A549 (cell line): ENCODE data around the gene FADS1. TPM values are rescaled to one million over a fixed set of nuclear protein-coding genes. Genes with fewer than 3 reads are reported as not detected.

ENCODE experiments used
- ATAC-seq, 2 experiments: fragments of 200-7000 bp in 1 of 2; fragments of >200 bp in 1 of 2; cut with Nextera tagmentation in 1 of 2; cut with Tn5 transposase in 1 of 2; 3 replicates each; pipeline versions ENCODE4 v1.8.0 to v1.9.1; 2018 to 2020; ENCODE audit warnings: mild to moderate bottlenecking in 1 of 2, moderate library complexity in 1 of 2
- CTCF ChIA-PET: fragments of 300-600 bp; sonication (Branson Sonifier 250); formaldehyde crosslinking; extraction: SDS; loops from one replicate; lab custom pipeline; 2021; ENCODE audit warnings: antibody characterized with exemption, inconsistent platforms; lab: Yijun Ruan, JAX
- POLR2A ChIA-PET: fragments of 350-600 bp; formaldehyde crosslinking; extraction: SDS; loops from one replicate; lab custom pipeline; 2021; ENCODE audit warnings: antibody characterized with exemption, inconsistent platforms; lab: Yijun Ruan, JAX
- DNase-seq, 2 experiments: peaks; one replicate each; pipeline versions ENCODE4 v3.0.0 to v3.0.0-alpha.2; 2011 to 2016; ENCODE audit warnings: low read depth in 1 of 2, low spot score in 1 of 2
- FAIRE-seq: peaks from 2 replicates; lab custom pipeline; 2011; peaks lifted over from hg19 to GRCh38; lab: Jason Lieb, UNC
- H3K27ac ChIP-seq, 2 experiments: fragments of >200 bp; sonication (Bioruptor Twin); formaldehyde crosslinking; 3 replicates each; pipeline ENCODE4 v1.5.1; 2016 to 2017
- H3K4me1 ChIP-seq: fragments of >200 bp; sonication (Bioruptor Twin); formaldehyde crosslinking; 3 replicates; pipeline ENCODE4 v1.6.1; 2016
- H3K4me2 ChIP-seq: fragments of >200 bp; sonication (Bioruptor Twin); formaldehyde crosslinking; 3 replicates; pipeline ENCODE4 v1.6.1; 2016
- H3K4me3 ChIP-seq: fragments of >200 bp; sonication (Bioruptor Twin); formaldehyde crosslinking; 3 replicates; pipeline ENCODE4 v1.5.1; 2016
- H3K9me3 ChIP-seq: fragments of >200 bp; sonication (Bioruptor Twin); formaldehyde crosslinking; 3 replicates; pipeline ENCODE4 v1.6.1; 2016
- CBX2 ChIP-seq: fragments of 200-600 bp; sonication (generic); IDR thresholded peaks from 2 replicates; pipeline ENCODE4 v1.6.1; 2016; ENCODE audit warnings: low read depth, mild to moderate bottlenecking, borderline replicate concordance
- CBX8 ChIP-seq: fragments of 200-600 bp; sonication (generic); IDR thresholded peaks from 2 replicates; pipeline ENCODE4 v1.6.1; 2016
- CHD4 ChIP-seq: fragments of 200-600 bp; sonication (generic); IDR thresholded peaks from 2 replicates; pipeline ENCODE4 v1.6.1; 2016; ENCODE audit warnings: antibody characterized with exemption, mild to moderate bottlenecking, borderline replicate concordance
- EP300 ChIP-seq, 2 experiments: fragments of >200 bp; sonication (Bioruptor Twin); formaldehyde crosslinking; IDR thresholded peaks; 2 replicates in 1 of 2; 3 replicates in 1 of 2; pipeline ENCODE4 v1.6.1; 2016 to 2017
- ESRRA ChIP-seq: fragments of 150-350 bp; IDR thresholded peaks from 2 replicates; pipeline ENCODE4 v1.6.1; 2014; ENCODE audit warnings: mild to moderate bottlenecking, low read length, borderline replicate concordance
- FOXS1 ChIP-seq: fragments of 250-450 bp; sonication (Bioruptor Pico); IDR thresholded peaks from 2 replicates; pipeline ENCODE4 v1.5.0; 2020; ENCODE audit warnings: mild to moderate bottlenecking, moderate library complexity
- HDAC2 ChIP-seq: fragments of 200-600 bp; sonication (generic); IDR thresholded peaks from 2 replicates; pipeline ENCODE4 v1.6.1; 2016
- HOXB13 ChIP-seq: fragments of 250-450 bp; sonication (Bioruptor Pico); IDR thresholded peaks from 2 replicates; pipeline ENCODE4 v1.5.0; 2020; ENCODE audit warnings: low read depth, mild to moderate bottlenecking, moderate library complexity
- JUN ChIP-seq, 2 experiments: fragments of >200 bp; sonication (Bioruptor Twin); formaldehyde crosslinking; IDR thresholded peaks; 2 replicates in 1 of 2; 3 replicates in 1 of 2; pipeline ENCODE4 v1.6.1; 2016 to 2017
- MAZ ChIP-seq: fragments of 150-350 bp; IDR thresholded peaks from 2 replicates; pipeline ENCODE4 v1.6.1; 2014; ENCODE audit warnings: antibody characterized with exemption, low read depth, low read length, borderline replicate concordance
- NR3C1 ChIP-seq: fragments of >200 bp; sonication (Bioruptor Twin); formaldehyde crosslinking; IDR thresholded peaks from 3 replicates; pipeline ENCODE4 v1.6.1; 2017
- PHF8 ChIP-seq: fragments of 200-600 bp; sonication (generic); IDR thresholded peaks from 2 replicates; pipeline ENCODE4 v1.6.1; 2016; ENCODE audit warnings: low read depth, mild to moderate bottlenecking, antibody characterized with exemption, moderate library complexity, borderline replicate concordance
- POLR2A ChIP-seq: IDR thresholded peaks from 2 replicates; pipeline ENCODE4 v1.6.1; 2012; ENCODE audit warnings: mild to moderate bottlenecking, low read length
- POLR2AphosphoS2 ChIP-seq: conservative IDR thresholded peaks from 2 replicates; pipeline ENCODE4 v1.6.1; 2012; ENCODE audit warnings: low read length, improper control_type of control experiment, inconsistent platforms
- RARB ChIP-seq: fragments of 250-450 bp; sonication (Bioruptor Pico); IDR thresholded peaks from 2 replicates; pipeline ENCODE4 v1.8.0; 2021; ENCODE audit warnings: mild to moderate bottlenecking, moderate library complexity
- REST ChIP-seq: fragments of 200-600 bp; sonication (generic); IDR thresholded peaks from 2 replicates; pipeline ENCODE4 v1.6.1; 2016; ENCODE audit warnings: antibody characterized with exemption, mild to moderate bottlenecking, moderate library complexity
- RNF2 ChIP-seq: fragments of 200-600 bp; sonication (generic); IDR thresholded peaks from 2 replicates; pipeline ENCODE4 v1.6.1; 2016; ENCODE audit warnings: low read depth, mild to moderate bottlenecking, antibody characterized with exemption, moderate library complexity, borderline replicate concordance
- TP53 ChIP-seq: fragments of 250-450 bp; sonication (Bioruptor Pico); IDR thresholded peaks from 2 replicates; pipeline ENCODE4 v1.5.0; 2021; ENCODE audit warnings: mild to moderate bottlenecking, moderate library complexity
- WGBS: methylation state at CpG from one replicate; pipeline ENCODE4 v1.1.6; 2017; ENCODE audit errors: missing lambda C conversion rate; 5-methylcytosine and 5-hydroxymethylcytosine counted together
- polyA plus RNA-seq, 4 experiments: library from polyadenylated mRNA; depleted of rRNA in 3 of 4; stranded (reverse); fragments of >200 nt; fragmentation: RNase III in 1 of 4; extraction: RNeasy Plus Mini Kit Qiagen cat#74134 plus additional on column Dnase treatment in 1 of 4; gene quantifications; 2 replicates in 3 of 4; 3 replicates in 1 of 4; pipeline ENCODE4 v1.2.3, GENCODE V29; 2011 to 2017

FADS1 gene
- polyA plus RNA-seq, 2 of the 4 experiments (the other 2 are of a cell fraction) = 163 to 205 TPM

GRCh38 chr11:61842528-61842820, 25.7 kb upstream of the FADS1 start:
- H3K4me1 ChIP-seq = no peaks in the 10 kb centered on the region
- H3K27ac ChIP-seq = no peak overlapping the region
- no peak overlapping the region for H3K4me2 ChIP-seq
- no peak overlapping the region for H3K4me3 ChIP-seq
- 94% methylated on average over 7 of the region's 7 CpGs for WGBS
- ATAC-seq (no peak), FAIRE-seq (no peak), DNase-seq (no peak)
- no peaks in the 10 kb centered on the region for H3K9me3 ChIP-seq
- ChIA-PET POLR2A (no interaction called here), CTCF (interaction anchor here (1.2 to 2.7 kb wide), 2 partner anchors 14 to 29 kb away, joined by 4 to 12 read pairs; partner anchors contain the start of gene FADS2)
- no peak for TF ChIP-seq FOXS1 (CRISPR knock-in tag)
- TF ChIP-seq, all 56 proteins: peak for 0

GRCh38 chr11:61841636-61842527, 25.1 kb upstream of the FADS1 start:
- ATAC-seq = no peak
- TF ChIP-seq RNF2 (no peak), PHF8 (no peak), EP300 (IDR thresholded peaks at IDR 0.05) (no peak), POLR2AphosphoS2 (no peak), CBX8 (no peak), JUN (IDR thresholded peaks at IDR 0.05) (no peak), REST (no peak), POLR2A (no peak), NR3C1 (no peak), CBX2 (no peak)
- TF ChIP-seq, all 56 proteins: peak for 0
- no peak overlapping the region for H3K27ac ChIP-seq
- no peak overlapping the region for H3K4me3 ChIP-seq
- CTCF ChIA-PET = interaction anchor here (1.2 to 2.7 kb wide), 4 partner anchors 13 to 240 kb away, joined by 4 to 12 read pairs (median 6); partner anchors contain the start of gene FADS2
- DNase-seq (no peak), FAIRE-seq (no peak)
- WGBS = 93% methylated on average over 11 of the region's 12 CpGs
- no peaks in the 10 kb centered on the region for H3K4me1 ChIP-seq
- no peak overlapping the region for H3K4me2 ChIP-seq
- H3K9me3 ChIP-seq = no peaks in the 10 kb centered on the region
- POLR2A ChIA-PET = interaction anchor here (1.5 kb wide), 1 partner anchor 25 kb away, joined by 5 read pairs; the partner anchor contains the start of gene FADS1

GRCh38 chr11:61840371-61840770, 23.6 kb upstream of the FADS1 start:
- Histone ChIP-seq H3K27ac (no peak overlapping the region), H3K4me2 (no peak overlapping the region), H3K4me1 (peaks cover 8% of the 10 kb centered on the region), H3K9me3 (no peaks in the 10 kb centered on the region), H3K4me3 (no peak overlapping the region)
- ChIA-PET POLR2A (no interaction called here), CTCF (interaction anchor here (1.1 to 2.7 kb wide), 5 partner anchors 12 to 268 kb away, joined by 4 to 12 read pairs (median 6); partner anchors contain the start of gene FADS2)
- TF ChIP-seq HOXB13 (CRISPR knock-in tag) (no peak), TP53 (CRISPR knock-in tag) (no peak), HDAC2 (no peak), RARB (CRISPR knock-in tag) (no peak), JUN (IDR thresholded peaks at IDR 0.05) (no peak), CHD4 (no peak), ESRRA (no peak), NR3C1 (no peak), MAZ (no peak)
- ATAC-seq (no peak), DNase-seq (no peak), FAIRE-seq (no peak)
- 93% methylated on average over 7 of the region's 7 CpGs for WGBS
